ENCODE results near the gene WBP11. TPM values are rescaled to one million over a fixed set of nuclear protein-coding genes. Genes with fewer than 3 reads are reported as not detected.

WBP11 gene
- total RNA-seq: 5.4 and 23.4 TPM in 2 replicates

DNA sequence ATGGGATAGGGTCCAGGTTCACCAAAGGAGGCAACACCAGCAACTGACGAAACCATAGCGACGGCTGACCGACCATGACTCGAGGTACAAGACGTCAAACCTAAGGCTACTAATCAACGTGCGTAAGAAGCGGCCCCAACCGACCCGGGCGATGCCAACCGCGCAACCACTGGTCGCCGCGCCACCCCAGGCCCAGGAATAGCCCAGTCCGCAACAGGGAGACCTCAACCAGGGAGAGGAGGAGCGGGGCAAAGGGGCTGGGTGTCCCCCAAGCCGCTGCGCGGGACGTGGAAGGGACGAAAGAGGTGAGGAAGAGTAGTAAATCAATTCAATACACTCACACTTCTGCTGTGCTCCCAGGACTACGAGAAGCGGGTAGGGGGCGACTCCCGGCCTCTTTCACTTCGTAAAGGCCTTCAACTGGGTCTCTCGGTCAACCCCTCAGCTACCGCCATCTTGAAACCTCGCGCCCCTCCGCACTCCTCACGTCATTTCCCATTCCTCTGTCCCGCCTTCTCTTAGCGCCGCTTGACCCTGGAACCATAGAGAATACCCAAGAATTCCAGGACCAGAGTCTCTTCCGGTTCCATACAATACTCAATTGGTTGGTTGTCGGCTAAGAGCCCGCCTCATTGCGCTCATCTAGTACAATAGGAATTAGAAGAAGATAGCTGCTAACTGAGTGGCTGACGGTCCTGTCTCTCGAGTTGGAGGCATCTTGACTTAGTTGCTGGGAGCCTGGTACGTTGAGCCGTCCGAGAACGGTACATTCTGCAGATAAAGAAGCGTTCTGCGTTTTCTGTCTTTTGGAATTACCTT is at the start of gene WBP11, which contains the start of gene C12orf60:
Gene WBP11 (minus strand): TSS at position 468 of the 819 bp plus-strand sequence. CDS start 2,095 bp downstream, outside the sequence.
Gene C12orf60 (plus strand): TSS at position 660 of the 819 bp plus-strand sequence. CDS start 19,266 bp downstream, outside the sequence.
- peak; percentile 99 for DNase-seq (ENCODE audit: low read depth)

DNA sequence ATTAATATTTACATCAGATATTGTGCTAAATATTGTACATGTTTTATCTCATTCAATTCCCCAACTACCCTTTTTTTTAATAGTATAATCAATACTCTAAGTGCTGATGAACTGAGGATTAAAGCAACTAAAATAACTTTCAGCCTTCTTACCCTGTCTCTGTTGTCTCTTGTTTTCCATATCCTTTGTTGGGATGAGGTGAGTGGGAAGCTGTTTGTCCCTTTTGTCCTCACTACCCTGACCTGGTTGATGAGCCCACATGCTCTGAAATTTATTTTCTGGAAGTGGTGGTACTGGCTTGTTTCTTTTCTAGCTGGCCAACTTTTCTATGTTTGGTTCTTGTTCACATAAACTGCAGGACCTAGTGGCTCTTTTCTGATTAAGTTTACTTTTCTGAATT is 49.6 kb upstream of the WBP11 start:
- no peak for DNase-seq (ENCODE audit: low read depth)

DNA sequence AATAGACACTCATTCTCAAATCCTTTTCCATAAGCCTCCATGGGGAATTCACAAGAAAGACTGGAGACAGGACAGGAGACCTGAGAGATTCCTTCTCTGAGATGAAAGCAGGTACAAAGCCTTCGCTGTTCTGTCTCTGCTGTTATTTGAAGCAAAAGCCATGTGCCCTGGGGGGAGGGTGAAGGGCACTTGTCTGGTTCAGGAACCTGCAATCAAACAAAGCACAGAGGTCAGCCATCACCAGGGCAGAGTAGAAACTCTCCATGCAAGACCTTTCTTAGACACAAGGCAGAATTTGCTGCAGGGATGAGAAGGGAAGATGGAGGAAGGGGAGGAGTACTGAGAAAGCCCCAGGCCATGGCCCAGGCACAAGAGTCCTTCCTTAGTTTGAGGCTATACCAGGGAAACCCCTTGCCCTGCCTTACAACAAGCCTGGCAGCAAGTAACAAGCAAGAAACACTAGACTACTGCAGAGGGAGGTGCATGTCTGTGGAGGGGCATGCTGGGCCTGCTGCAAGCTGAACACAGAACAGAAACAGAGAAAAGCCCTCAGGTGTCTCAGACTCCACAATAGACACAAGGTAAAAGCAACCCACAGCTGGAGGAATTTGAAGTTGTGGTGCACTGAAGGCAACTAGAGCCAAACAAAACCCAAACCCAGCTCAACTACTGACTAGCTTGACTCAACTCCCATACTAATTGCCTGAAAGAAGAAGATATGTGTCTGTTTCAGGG is 47.8 kb upstream of the WBP11 start:
- DNase-seq (ENCODE audit: low read depth): no peak

DNA sequence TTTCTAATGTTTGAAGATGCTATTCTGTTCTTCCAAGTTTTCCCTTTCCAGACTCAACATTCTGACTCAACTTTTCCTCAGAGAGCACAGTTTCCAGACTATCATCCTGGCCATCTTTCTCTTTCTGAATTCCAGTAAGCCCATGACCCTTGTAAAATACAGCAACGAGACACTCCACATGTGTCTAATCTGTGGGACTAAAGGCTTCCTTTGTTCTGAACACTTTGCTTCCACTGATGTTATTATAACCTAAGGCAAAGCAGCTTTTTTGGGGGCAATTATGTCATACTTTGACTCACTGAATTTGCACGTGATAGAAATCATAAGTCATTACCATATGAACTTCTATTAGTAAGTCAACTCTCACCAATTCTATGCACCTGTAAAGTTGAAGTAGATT is 46.4 kb upstream of the WBP11 start:
- no peak for DNase-seq (ENCODE audit: low read depth)

GRCh38 chr12:14846876-14847580 is 43.8 kb upstream of the WBP11 start:
- peak; percentile 65 for DNase-seq (ENCODE audit: low read depth)

DNA sequence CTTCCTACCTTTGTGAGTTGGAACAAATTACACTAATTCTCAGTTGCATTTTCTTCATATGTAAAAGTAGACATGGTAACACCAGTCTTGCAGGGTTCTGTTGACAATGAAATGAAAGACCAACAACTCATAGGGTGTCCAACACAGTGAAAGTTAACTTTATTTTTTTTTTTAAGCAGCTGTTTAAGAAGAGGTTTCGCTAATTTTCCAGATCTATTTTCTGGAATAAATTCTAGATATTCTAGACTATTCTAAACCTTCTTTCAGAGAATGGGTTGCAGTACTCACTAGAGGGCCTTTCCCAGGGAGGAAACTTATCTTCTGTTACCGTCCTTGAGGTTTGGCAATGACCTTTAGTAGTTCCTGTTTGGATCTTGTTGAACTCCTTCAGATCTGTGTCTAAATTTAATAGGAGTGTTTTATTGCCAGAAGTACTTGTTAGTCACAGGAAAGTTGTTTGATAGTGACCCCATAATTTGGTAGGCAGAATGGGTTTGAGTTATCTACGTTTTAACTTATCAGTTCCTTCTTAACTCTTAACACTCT is 42.8 kb upstream of the WBP11 start:
- no peak for DNase-seq (ENCODE audit: low read depth)

DNA sequence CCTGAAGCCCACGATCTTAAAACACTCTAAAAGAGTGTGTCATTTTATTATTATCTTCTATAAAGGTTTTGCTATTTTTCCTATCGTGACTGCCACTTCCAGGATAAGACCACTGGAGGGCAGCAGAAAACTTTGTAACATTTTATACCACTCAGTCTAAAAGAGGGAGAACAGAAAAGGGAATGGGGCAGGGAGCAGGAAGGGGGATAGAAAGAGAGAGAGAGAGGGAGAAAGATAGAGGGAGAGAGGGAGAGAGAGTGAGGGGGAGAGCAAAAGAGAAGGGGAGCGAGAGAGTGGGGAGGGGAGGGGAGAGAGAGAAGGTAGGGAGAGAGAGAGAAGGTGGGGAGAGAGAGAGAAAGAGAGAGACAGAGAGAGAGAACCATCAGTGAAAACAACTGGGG is 42.1 kb upstream of the WBP11 start:
- DNase-seq (ENCODE audit: low read depth): peak; percentile 53

DNA sequence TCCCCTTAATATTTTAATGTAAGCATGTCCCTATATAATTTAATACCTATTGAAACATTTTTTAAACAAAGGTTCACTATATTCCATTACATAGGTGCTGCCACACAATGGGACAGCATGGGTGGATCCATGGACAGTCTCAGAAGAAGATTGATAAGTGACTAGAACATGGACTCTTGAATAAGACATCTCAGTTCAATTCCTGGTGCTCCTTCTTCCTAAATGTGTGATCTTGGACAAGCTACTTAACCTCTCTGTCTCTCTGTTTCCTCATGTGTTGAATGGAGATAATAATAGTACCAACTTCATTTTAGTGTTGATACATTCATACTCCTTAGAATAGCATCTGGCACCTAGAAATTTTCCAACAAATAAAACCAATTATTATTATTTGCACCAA is 41.1 kb upstream of the WBP11 start:
- DNase-seq (ENCODE audit: low read depth): no peak

GRCh38 chr12:14843425-14843887 is 40.2 kb upstream of the WBP11 start, which contains the start of gene ART4:
Gene ART4, minus strand, starts transcription at chr12:14843526. Its CDS starts 413 bp downstream, at chr12:14843113.
- no peak for DNase-seq (ENCODE audit: low read depth)

DNA sequence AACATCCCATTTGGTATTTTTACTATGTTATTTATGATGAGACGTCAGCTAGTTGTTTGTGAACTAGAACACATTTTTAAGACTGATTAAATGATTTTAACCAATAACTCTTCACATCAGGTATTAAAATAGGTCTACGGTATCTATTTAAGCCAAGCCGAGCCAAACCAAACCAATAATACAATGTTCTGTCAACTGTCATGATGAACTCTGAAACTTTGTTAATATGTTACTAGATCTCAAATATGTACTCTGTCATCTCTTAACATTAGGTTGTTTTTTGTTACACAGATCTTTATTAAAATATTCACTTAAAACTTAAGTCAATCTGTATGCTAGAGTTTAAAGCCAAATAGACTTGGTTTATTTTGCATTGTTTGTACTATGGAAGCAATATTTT is 39.0 kb upstream of the WBP11 start:
- DNase-seq (ENCODE audit: low read depth): no peak

- peak; percentile 89 for DNase-seq (ENCODE audit: low read depth)
These were observed 38.5 kb upstream of the WBP11 start for GRCh38 chr12:14841761-14842160.

DNA sequence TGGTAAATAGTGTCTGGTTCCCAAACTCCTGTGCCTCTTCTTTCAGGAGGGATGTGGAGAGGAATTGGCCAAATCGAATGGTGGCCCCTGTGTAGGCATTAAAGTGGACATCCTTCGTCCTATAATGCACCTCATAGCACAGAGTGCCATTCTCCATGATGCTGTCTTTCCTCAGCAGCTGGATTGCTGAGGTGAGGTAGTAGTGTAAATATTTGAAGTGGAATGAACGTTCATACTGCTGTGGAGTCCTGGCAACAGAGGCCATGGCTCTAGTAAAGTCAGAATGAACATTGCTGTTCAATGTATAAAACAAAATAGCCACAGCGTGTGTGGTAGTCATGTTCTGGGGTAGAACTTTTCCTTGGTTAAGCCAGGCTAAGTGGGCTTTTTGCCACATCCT is 37.3 kb upstream of the WBP11 start:
- DNase-seq (ENCODE audit: low read depth): no peak

GRCh38 chr12:14839262-14839661 is 36.0 kb upstream of the WBP11 start:
- DNase-seq (ENCODE audit: low read depth): no peak

- peak; percentile 93 for DNase-seq (ENCODE audit: low read depth)
These were observed 33.3 kb upstream of the WBP11 start for GRCh38 chr12:14836336-14837210.

- peak; percentile 6 for DNase-seq (ENCODE audit: low read depth)
These were observed 31.2 kb upstream of the WBP11 start for GRCh38 chr12:14834509-14834908.

DNA sequence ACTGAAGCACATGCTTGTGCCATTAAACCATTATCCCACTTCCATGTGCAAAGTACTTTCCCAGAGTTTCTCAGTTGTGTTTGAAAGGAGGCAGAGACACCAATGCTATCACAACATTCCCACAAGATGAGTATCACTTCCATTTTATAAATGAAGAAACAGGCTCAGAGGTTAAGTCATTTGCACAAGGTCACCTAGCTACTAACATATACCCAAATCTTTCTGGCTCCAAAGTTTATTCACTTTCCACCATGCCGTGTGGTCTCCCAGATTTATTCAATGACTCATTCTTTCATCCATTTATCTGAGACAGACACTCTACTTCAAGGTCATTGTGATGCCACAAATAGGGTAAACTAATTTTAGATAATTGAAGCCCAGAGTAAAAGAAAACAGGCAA is 30.7 kb upstream of the WBP11 start:
- DNase-seq (ENCODE audit: low read depth): peak; percentile 19

DNA sequence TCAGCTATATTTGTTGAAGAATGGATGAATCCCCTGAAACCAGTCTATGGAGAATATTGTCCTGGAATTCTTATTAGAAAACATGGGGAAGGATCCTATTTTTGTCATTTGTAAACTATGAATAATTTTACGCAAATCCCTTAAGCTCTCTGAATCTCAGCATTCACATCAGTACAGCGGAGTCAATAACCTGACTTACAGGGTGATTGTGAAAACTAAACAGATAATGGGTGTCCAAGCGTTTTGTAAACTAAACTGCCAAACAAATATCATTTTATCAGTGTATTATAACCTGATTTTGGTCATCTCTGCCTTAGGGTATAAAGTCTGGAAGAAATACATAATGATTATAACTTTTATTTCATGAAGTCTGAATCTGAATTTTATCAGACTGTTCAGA is 30.1 kb upstream of the WBP11 start:
- no peak for DNase-seq (ENCODE audit: low read depth)

- DNase-seq (ENCODE audit: low read depth): peak; percentile 23
These were observed 25.6 kb upstream of the WBP11 start for GRCh38 chr12:14828892-14829291.

DNA sequence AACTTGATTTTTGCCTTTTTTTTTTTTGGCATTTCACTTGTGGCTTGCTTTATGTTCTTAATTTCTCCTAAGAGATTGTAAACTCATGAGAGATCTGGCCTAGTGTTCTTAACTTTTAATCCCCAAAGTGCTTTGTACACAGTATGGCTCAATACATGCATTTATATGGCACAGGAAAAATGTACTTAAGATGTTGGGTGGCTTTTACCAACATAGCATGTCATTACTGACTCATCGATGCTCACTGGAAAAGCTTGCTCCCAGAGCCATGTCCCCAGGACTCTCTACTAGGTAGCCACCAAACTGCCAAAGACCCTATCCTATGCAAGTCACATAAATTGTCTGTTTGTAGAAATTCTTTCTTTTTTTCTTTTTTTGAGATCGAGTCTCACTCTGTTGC is 23.8 kb upstream of the WBP11 start:
- no peak for DNase-seq (ENCODE audit: low read depth)

- no peak for DNase-seq (ENCODE audit: low read depth)
These were observed 23.2 kb upstream of the WBP11 start for GRCh38 chr12:14826491-14826890.

- no peak for DNase-seq (ENCODE audit: low read depth)
These were observed 22.0 kb upstream of the WBP11 start for GRCh38 chr12:14825256-14825655.
